Mammary epithelial cell (primary cell): ENCODE results near the gene PAIP2B.

Experiments
- CTCF ChIP-seq, 2 donors: IDR thresholded peaks in 1 of 2; conservative IDR thresholded peaks in 1 of 2; 2 replicates each; pipeline ENCODE4 v1.5.1; 2011 to 2012; ENCODE audit warnings: inconsistent platforms in 2 of 2, low read length in 2 of 2, mild to moderate bottlenecking in 2 of 2, control low read depth in 1 of 2, low read depth in 1 of 2; ENCODE audit not compliant: insufficient read depth in 1 of 2; ENCODE audit errors: extremely low read depth in 1 of 2
- EZH2 ChIP-seq: IDR thresholded peaks from 2 replicates; pipeline ENCODE4 v1.6.1; 2012; ENCODE audit warnings: low read length, inconsistent platforms, borderline replicate concordance

DNA sequence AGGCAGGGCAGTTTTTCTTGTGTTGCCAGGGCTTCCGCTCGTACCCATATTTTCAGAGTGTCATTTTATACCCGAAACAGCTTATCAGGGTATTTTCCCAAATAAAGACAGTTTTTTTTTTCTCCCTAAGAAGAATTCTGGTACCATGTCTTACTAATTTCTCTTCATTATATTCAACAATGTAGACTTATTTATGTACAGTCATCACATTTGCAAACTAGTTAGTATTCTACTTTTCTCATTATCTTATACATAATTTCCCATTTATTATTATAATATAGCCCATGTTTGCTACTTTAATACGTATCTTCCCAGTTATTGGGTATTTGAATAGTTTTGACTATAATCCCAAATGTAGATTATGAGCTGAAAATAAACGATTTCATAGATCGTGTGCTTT, 36.5 kb upstream of the PAIP2B start:
- TF ChIP-seq CTCF (conservative IDR thresholded peaks at IDR 0.05 in 1 of 2, IDR thresholded peaks at IDR 0.05 in 1 of 2; ENCODE audit: extremely low read depth in 1 of 2, insufficient read depth in 1 of 2, low read depth in 1 of 2, low read length in 2 of 2) (no peak), EZH2 (no peak)
